Gastrocnemius medialis (tissue), 4 donors: Measurements from ENCODE around the gene MYL11.

Experiments used
- CTCF ChIP-seq, 5 experiments: fragments of 450-650 bp in 3 of 5; fragments of 200-600 bp in 2 of 5; sonication (generic) in 2 of 5; IDR thresholded peaks in 4 of 5; conservative IDR thresholded peaks in 1 of 5; 1 replicate in 4 of 5; 2 replicates in 1 of 5; pipeline ENCODE4 v1.5.1; 2016 to 2019; ENCODE audit warnings: antibody characterized with exemption in 5 of 5, mild to moderate bottlenecking in 3 of 5, moderate library complexity in 3 of 5
- POLR2A ChIP-seq, 2 donors: fragments of 450-650 bp; IDR thresholded peaks; one replicate each; pipeline ENCODE4 v1.6.1; 2017; ENCODE audit warnings: antibody characterized with exemption in 2 of 2, mild to moderate bottlenecking in 2 of 2, moderate library complexity in 2 of 2

- TF ChIP-seq CTCF (IDR thresholded peaks at IDR 0.05 in 4 of 5, conservative IDR thresholded peaks at IDR 0.05 in 1 of 5), result no peak
- no peak for TF ChIP-seq POLR2A (IDR thresholded peaks at IDR 0.05)
Observed at GRCh38 chr16:30398661-30399434, 24.2 kb downstream of the MYL11 start.
